Measurements from ENCODE around the gene MCRIP1. TPM values are rescaled to one million over a fixed set of nuclear protein-coding genes. Genes with fewer than 3 reads are reported as not detected.

Gene MCRIP1
- total and polyA plus RNA-seq, 2 of the 13 experiments (the other 11 are each of a cell fraction or from before 2014, with no cell fraction given): 79.7 to 84.9 TPM

GRCh38 chr17:81867991-81868673 lies 35.0 kb upstream of the MCRIP1 start (continued):
- 0 out of 4 replicates have a peak, but pooled peaks of 1 of the 2 experiments have one; percentile 40 for TF ChIP-seq HMGXB4 (CRISPR knock-in tag; IDR thresholded peaks at IDR 0.05; ENCODE audit: borderline replicate concordance in 1 of 2, low read depth in 1 of 2)
- peak; percentile 26; the same call in 1 of the 2 replicates for TF ChIP-seq ZNF740 (CRISPR knock-in tag; IDR thresholded peaks at IDR 0.05)
- peak; percentile 34; the same call in 1 of the 2 replicates for TF ChIP-seq ZNF646 (CRISPR knock-in tag; IDR thresholded peaks at IDR 0.05)
- peak; percentile 41; the same call in 1 of the 2 replicates for TF ChIP-seq TAF1 (CRISPR knock-in tag; IDR thresholded peaks at IDR 0.05)
- 0 out of 2 replicates have a peak, but pooled peaks have one; percentile 18 for TF ChIP-seq U2AF2 (IDR thresholded peaks at IDR 0.05; ENCODE audit: low read depth, low read length)
- TF ChIP-seq CSRNP2 (CRISPR knock-in tag; conservative IDR thresholded peaks at IDR 0.05; ENCODE audit: low read depth): 0 out of 2 replicates have a peak, but pooled peaks have one; percentile 10
- TF ChIP-seq THAP9 (CRISPR knock-in tag; IDR thresholded peaks at IDR 0.05; ENCODE audit: borderline replicate concordance): 0 out of 2 replicates have a peak, but pooled peaks have one; percentile 6
- TF ChIP-seq ZNF780A (CRISPR knock-in tag; IDR thresholded peaks at IDR 0.05): no peak
- TF ChIP-seq EED (CRISPR knock-in tag; IDR thresholded peaks at IDR 0.05): peak; percentile 90
- 0 out of 2 replicates have a peak, but pooled peaks have one; percentile 4 for TF ChIP-seq NFATC3 (CRISPR knock-in tag; IDR thresholded peaks at IDR 0.05)
- no peak for TF ChIP-seq RXRB (CRISPR knock-in tag; IDR thresholded peaks at IDR 0.05; ENCODE audit: borderline replicate concordance)
- TF ChIP-seq NFYC (CRISPR knock-in tag; IDR thresholded peaks at IDR 0.05): no peak
- TF ChIP-seq HNRNPUL1 (IDR thresholded peaks at IDR 0.05; ENCODE audit: low read depth, low read length): peak; percentile 59; the same call in 1 of the 2 replicates
- TF ChIP-seq KDM3A (CRISPR knock-in tag; IDR thresholded peaks at IDR 0.05; ENCODE audit: low read depth): 0 out of 2 replicates have a peak, but pooled peaks have one; percentile 22
